NOMO-1 treated with DMSO at 0.1 percent for 48 hours (cell line): ENCODE data around the gene KCNE3.

Experiments
- DNase-seq: peaks from one replicate; lab custom pipeline; 2025; ENCODE audit not compliant: unreplicated experiment; lab: John Stamatoyannopoulos, UW

The KCNE3 gene

GRCh38 chr11:74466916-74467885 lies at the start of gene KCNE3:
Gene KCNE3 (minus strand): TSS chr11:74467549. CDS start chr11:74457563, 9,986 bp downstream.
- DNase-seq = peak; percentile 26

- DNase-seq = peak; percentile 33
Observed at GRCh38 chr11:74507582-74507981, 40.2 kb upstream of the KCNE3 start.

GRCh38 chr11:74506823-74507222 lies 39.5 kb upstream of the KCNE3 start:
- no peak for DNase-seq

GRCh38 chr11:74505911-74506310 lies 38.6 kb upstream of the KCNE3 start:
- DNase-seq = no peak

GRCh38 chr11:74504100-74504691 lies 36.8 kb upstream of the KCNE3 start:
- DNase-seq = no peak

GRCh38 chr11:74494916-74495315 lies 27.6 kb upstream of the KCNE3 start:
- DNase-seq = no peak

- DNase-seq = peak; percentile 43
Observed at GRCh38 chr11:74493791-74494630, 26.7 kb upstream of the KCNE3 start.

GRCh38 chr11:74492974-74493790 lies 25.8 kb upstream of the KCNE3 start, which contains the start of gene LIPT2:
Gene LIPT2 (minus strand): TSS chr11:74493724. CDS start chr11:74493703, 21 bp downstream.
- DNase-seq = peak; percentile 97

GRCh38 chr11:74492084-74492483 lies 24.7 kb upstream of the KCNE3 start:
- DNase-seq = no peak

- DNase-seq = peak; percentile 51
Observed at GRCh38 chr11:74490941-74491340, 23.6 kb upstream of the KCNE3 start.

- DNase-seq = no peak
Observed at GRCh38 chr11:74487875-74488274, 20.5 kb upstream of the KCNE3 start.

- DNase-seq = no peak
Observed at GRCh38 chr11:74485868-74486267, 18.5 kb upstream of the KCNE3 start.

GRCh38 chr11:74480688-74481417 lies 13.5 kb upstream of the KCNE3 start:
- no peak for DNase-seq

GRCh38 chr11:74479732-74480123 lies 12.4 kb upstream of the KCNE3 start:
- DNase-seq = no peak

- DNase-seq = no peak
Observed at GRCh38 chr11:74478877-74479731, 11.8 kb upstream of the KCNE3 start.

- no peak for DNase-seq
Observed at GRCh38 chr11:74476536-74476935, 9.2 kb upstream of the KCNE3 start.

- DNase-seq = no peak
Observed at GRCh38 chr11:74474316-74474715, 7.0 kb upstream of the KCNE3 start.

- peak; percentile 17 for DNase-seq
Observed at GRCh38 chr11:74473382-74474173, 6.2 kb upstream of the KCNE3 start.
